OCI-LY1 (cell line): ENCODE measurements around the gene ZBTB14.
A peak's percentile ranks its signal among the peaks of the same experiment; 100 is the strongest.

ENCODE experiments used
- H2AFZ ChIP-seq: fragments of 200-600 bp; sonication (generic), shearing (Covaris generic); 2 replicates; pipeline ENCODE4 v1.6.0; 2014; ENCODE audit warnings: antibody characterized with exemption, mild to moderate bottlenecking, low read length
- H3F3A ChIP-seq: fragments of 200-600 bp; sonication (generic), shearing (Covaris generic); 2 replicates; pipeline ENCODE4 v1.6.0; 2014; ENCODE audit warnings: mild to moderate bottlenecking, antibody characterized with exemption, low read length, moderate library complexity; ENCODE audit not compliant: insufficient read depth
- H3K27ac ChIP-seq: fragments of 200-600 bp; sonication (generic); 2 replicates; pipeline ENCODE4 v1.5.1; 2014; ENCODE audit warnings: low read length, mixed run types, mild to moderate bottlenecking, low read depth; ENCODE audit not compliant: poor library complexity, severe bottlenecking
- H3K27me3 ChIP-seq: fragments of 200-600 bp; sonication (generic); 2 replicates; pipeline ENCODE4 v1.6.0; 2014; ENCODE audit warnings: antibody characterized with exemption, mild to moderate bottlenecking, low read length, moderate library complexity; ENCODE audit not compliant: insufficient read depth
- H3K36me3 ChIP-seq: fragments of 200-600 bp; sonication (generic); 2 replicates; pipeline ENCODE4 v1.6.1; 2014; ENCODE audit warnings: mild to moderate bottlenecking, antibody characterized with exemption, low read length, moderate library complexity, mixed read lengths; ENCODE audit not compliant: insufficient read depth
- H3K4me1 ChIP-seq: fragments of 200-600 bp; sonication (generic); 2 replicates; pipeline ENCODE4 v1.5.1; 2014; ENCODE audit warnings: mild to moderate bottlenecking, low read length, moderate library complexity; ENCODE audit not compliant: insufficient read depth, severe bottlenecking
- H3K4me2 ChIP-seq: fragments of 200-600 bp; sonication (generic), shearing (Covaris generic); 2 replicates; pipeline ENCODE4 v1.6.1; 2014; ENCODE audit warnings: low read length
- H3K4me3 ChIP-seq: fragments of 200-600 bp; sonication (generic); 2 replicates; pipeline ENCODE4 v1.5.1; 2014; ENCODE audit warnings: low read length, low read depth, mild to moderate bottlenecking, mixed read lengths; ENCODE audit not compliant: poor library complexity, severe bottlenecking
- H3K79me2 ChIP-seq: fragments of 200-600 bp; shearing (Covaris generic); 2 replicates; pipeline ENCODE4 v1.6.1; 2016; ENCODE audit warnings: mixed run types, low read length, mixed read lengths; ENCODE audit not compliant: insufficient read depth
- H3K9ac ChIP-seq: fragments of 200-600 bp; sonication (generic), shearing (Covaris generic); 2 replicates; pipeline ENCODE4 v1.6.1; 2014; ENCODE audit warnings: mild to moderate bottlenecking, low read length, mixed read lengths
- H3K9me2 ChIP-seq: fragments of 200-600 bp; sonication (generic), shearing (Covaris generic); 2 replicates; pipeline ENCODE4 v1.6.1; 2014; ENCODE audit warnings: low read depth, mild to moderate bottlenecking, low read length, mixed read lengths
- H3K9me3 ChIP-seq: fragments of 200-600 bp; shearing (Covaris generic); 2 replicates; pipeline ENCODE4 v1.6.1; 2014; ENCODE audit warnings: low read length, mixed read lengths
- H4K20me1 ChIP-seq: fragments of 200-600 bp; sonication (generic), shearing (Covaris generic); 2 replicates; pipeline ENCODE4 v1.6.0; 2016; ENCODE audit warnings: mild to moderate bottlenecking, low read length; ENCODE audit not compliant: insufficient read depth
- EZH2 ChIP-seq: fragments of 200-600 bp; sonication (generic), shearing (Covaris generic); IDR thresholded peaks from 2 replicates; pipeline ENCODE4 v1.8.0; 2017; ENCODE audit warnings: borderline replicate concordance, mixed run types, mild to moderate bottlenecking, antibody characterized with exemption, low read length, moderate library complexity, mixed read lengths
- TF ChIP-seq, protein P1 (sequence below): fragments of 200-600 bp; sonication (generic), shearing (Covaris generic); IDR thresholded peaks from 2 replicates; pipeline ENCODE4 v1.5.1; 2017; ENCODE audit warnings: mild to moderate bottlenecking, antibody characterized with exemption, low read length, moderate library complexity, mixed read lengths

The ZBTB14 gene

DNA sequence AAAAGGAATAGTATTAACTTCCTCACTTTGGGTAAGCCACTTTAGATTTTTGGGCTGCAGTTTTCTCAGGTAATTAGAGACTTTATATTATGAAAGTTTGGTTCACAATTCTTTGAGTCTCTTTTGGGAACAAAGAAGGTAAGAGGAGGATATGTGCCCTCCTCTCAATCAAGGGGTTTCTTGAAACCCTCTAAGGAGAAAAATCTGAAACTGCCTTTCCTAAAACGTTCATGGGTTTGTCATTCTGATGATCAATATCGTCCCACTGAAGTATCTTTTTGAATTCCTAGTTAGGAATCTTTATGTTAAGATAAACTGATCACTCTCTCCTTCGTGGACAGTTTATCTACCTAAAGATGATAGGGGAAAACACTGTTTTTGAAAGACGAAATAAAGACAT is 56.1 kb downstream of the ZBTB14 start:
- H3K4me2 ChIP-seq, result peak overlapping the region; percentile 84
- H3K27me3 ChIP-seq, result no peaks in the 10 kb centered on the region
- H3K9ac ChIP-seq, result peak overlapping the region; percentile 67
- no peaks in the 10 kb centered on the region for H3K9me3 ChIP-seq
- H3K4me1 ChIP-seq, result peaks cover 45% of the 10 kb centered on the region
- H3K36me3 ChIP-seq, result peaks cover 27% of the 10 kb centered on the region
- no peaks in the 10 kb centered on the region for H4K20me1 ChIP-seq
- H3K4me3 ChIP-seq, result peak overlapping the region; percentile 67
- H3F3A ChIP-seq, result no peaks in the 10 kb centered on the region
- H3K27ac ChIP-seq, result no peak overlapping the region
- H3K9me2 ChIP-seq, result no peaks in the 10 kb centered on the region
- TF ChIP-seq, protein P1, sequence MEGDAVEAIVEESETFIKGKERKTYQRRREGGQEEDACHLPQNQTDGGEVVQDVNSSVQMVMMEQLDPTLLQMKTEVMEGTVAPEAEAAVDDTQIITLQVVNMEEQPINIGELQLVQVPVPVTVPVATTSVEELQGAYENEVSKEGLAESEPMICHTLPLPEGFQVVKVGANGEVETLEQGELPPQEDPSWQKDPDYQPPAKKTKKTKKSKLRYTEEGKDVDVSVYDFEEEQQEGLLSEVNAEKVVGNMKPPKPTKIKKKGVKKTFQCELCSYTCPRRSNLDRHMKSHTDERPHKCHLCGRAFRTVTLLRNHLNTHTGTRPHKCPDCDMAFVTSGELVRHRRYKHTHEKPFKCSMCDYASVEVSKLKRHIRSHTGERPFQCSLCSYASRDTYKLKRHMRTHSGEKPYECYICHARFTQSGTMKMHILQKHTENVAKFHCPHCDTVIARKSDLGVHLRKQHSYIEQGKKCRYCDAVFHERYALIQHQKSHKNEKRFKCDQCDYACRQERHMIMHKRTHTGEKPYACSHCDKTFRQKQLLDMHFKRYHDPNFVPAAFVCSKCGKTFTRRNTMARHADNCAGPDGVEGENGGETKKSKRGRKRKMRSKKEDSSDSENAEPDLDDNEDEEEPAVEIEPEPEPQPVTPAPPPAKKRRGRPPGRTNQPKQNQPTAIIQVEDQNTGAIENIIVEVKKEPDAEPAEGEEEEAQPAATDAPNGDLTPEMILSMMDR, result no peak
- TF ChIP-seq EZH2, result no peak
- H2AFZ ChIP-seq, result no peak overlapping the region
- H3K79me2 ChIP-seq, result no peaks in the 10 kb centered on the region
